D721Med (cell line): ENCODE data around the gene ZNRF2.
"Not testable (repeated sequence)": the region's sequence is repeated elsewhere in the genome, so short reads cannot be mapped to it uniquely, and the experiment has no call there.

Source experiments
- DNase-seq: peaks from one replicate; pipeline ENCODE4 v3.0.0; 2011; ENCODE audit warnings: low spot score; ENCODE audit not compliant: insufficient read length
- FAIRE-seq: peaks from 2 replicates; lab custom pipeline; 2011; peaks lifted over from hg19 to GRCh38; lab: Jason Lieb, UNC
- TF ChIP-seq, protein P1 (sequence below): IDR thresholded peaks from 2 replicates; pipeline ENCODE4 v1.5.1; 2012; ENCODE audit warnings: mild to moderate bottlenecking, control low read depth; ENCODE audit not compliant: insufficient read depth; ENCODE audit errors: missing control alignments

Gene ZNRF2

DNA sequence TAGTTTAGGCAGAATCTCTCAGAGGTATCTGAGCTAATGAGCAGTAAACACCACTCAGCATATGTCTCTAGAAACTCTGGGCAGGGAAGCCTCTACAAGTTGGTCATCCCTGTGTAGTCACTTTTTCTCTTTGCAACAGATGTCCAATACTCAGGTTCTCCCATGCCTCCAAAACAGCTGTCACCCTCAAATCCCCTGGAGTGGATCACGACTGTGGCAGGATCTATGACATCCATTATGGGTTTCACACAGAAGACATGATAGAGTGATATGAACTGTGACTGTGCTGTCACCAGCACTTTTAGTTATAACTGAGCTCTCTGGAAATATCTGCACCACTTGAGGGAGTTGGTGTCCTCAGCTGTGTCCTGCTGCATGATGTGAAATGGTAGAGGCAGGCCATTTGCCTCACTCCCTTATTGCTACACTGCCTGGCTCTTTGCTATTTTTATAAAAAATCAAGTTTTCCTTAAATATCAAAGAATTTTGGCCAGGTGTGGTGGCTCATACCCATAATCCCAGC lies 24.1 kb upstream of the ZNRF2 start:
- no peak for DNase-seq
- no peak for FAIRE-seq
- TF ChIP-seq, protein P1, sequence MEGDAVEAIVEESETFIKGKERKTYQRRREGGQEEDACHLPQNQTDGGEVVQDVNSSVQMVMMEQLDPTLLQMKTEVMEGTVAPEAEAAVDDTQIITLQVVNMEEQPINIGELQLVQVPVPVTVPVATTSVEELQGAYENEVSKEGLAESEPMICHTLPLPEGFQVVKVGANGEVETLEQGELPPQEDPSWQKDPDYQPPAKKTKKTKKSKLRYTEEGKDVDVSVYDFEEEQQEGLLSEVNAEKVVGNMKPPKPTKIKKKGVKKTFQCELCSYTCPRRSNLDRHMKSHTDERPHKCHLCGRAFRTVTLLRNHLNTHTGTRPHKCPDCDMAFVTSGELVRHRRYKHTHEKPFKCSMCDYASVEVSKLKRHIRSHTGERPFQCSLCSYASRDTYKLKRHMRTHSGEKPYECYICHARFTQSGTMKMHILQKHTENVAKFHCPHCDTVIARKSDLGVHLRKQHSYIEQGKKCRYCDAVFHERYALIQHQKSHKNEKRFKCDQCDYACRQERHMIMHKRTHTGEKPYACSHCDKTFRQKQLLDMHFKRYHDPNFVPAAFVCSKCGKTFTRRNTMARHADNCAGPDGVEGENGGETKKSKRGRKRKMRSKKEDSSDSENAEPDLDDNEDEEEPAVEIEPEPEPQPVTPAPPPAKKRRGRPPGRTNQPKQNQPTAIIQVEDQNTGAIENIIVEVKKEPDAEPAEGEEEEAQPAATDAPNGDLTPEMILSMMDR = no peak

DNA sequence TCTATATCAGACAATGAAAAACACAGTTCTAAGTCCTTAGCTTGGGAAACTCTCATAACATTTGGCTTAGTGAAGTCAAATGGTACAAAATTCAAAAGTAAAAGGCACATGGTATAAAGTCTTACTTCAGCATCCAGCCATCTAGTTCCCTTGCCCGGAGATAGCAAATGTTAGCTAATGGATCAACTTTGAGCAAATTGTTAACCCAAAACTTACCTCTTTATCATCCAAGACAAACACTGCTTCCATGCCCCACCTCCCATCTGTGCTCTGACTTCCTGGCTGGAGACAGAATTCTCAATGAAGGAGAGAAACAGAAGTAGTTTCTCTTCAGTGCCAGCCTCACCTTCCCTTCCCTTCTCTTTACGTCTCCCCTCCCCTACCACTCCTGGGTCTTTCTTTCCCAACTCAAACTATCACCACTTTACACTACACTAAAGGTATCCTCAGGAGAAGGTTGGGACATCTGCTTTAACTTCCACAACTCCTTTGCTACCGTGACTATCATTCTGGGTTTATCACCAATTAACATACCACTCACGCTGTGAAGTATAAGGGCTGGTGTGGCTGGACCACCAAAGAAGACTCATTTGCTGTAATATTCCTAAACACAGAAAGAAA lies 21.2 kb upstream of the ZNRF2 start:
- no peak for DNase-seq
- TF ChIP-seq, protein P1 = no peak
- FAIRE-seq = no peak

DNA sequence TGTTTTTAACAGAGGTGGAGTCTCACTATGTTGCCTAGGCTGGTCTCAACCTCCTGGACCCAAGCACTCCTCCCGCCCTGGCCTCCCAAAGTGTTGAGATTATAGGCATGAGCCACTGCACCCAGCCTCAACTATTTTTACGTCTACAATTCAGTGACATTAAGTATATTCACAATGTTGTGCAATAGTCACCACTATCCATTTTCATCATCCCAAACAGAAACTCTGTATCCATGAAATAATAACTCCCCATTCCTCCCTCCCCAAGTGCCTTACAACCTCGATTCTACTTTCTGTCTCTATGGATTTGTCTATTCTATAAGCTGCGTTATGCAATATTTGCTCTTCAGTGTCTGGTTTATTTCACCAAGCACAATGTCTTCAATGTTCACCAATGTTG lies 20.3 kb upstream of the ZNRF2 start:
- TF ChIP-seq, protein P1 = no peak
- DNase-seq = no peak
- FAIRE-seq = no peak

DNA sequence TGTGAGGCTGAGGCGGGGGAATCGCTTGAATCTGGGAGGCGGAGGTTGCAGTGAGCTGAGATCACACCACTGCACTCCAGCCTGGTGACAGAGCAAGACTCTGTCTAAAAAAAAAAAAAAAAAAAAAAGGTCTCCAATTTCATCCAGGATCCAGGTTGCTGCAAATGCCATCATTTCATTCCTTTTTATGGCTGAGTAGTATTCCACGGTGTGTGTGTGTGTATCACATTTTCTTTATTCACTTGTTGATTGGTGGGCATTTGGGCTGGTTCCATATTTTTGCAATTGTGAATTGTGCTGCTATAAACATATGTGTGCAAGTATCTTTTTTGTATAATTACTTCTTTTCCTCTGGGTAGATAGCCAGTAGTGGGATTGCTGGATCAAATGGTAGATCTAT lies 19.2 kb upstream of the ZNRF2 start:
- not testable (repeated sequence) for DNase-seq

DNA sequence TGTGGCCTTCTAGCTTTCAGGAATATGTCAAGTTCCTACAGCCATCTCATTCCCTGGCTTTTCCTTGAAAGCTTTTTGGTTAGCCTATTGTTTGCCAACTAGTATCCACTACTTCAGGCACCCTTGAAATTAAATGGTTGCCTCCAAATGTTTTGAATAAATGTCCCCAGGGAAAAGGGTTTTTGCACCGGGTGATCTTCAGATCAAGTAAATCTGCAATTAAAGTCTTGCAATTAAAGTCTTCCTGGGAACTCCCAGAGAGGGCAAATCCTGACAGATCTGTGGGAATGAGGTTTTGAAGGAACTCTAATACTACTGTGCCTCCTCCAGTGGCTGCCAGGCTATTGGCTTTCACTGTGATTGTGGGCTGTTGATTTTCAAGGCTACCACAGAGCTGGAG lies 17.7 kb upstream of the ZNRF2 start:
- FAIRE-seq (no peak), DNase-seq (no peak)
- TF ChIP-seq, protein P1 = no peak

More for the DNA sequence above, 19.2 kb upstream of the ZNRF2 start:
- FAIRE-seq = not testable (repeated sequence)

DNA sequence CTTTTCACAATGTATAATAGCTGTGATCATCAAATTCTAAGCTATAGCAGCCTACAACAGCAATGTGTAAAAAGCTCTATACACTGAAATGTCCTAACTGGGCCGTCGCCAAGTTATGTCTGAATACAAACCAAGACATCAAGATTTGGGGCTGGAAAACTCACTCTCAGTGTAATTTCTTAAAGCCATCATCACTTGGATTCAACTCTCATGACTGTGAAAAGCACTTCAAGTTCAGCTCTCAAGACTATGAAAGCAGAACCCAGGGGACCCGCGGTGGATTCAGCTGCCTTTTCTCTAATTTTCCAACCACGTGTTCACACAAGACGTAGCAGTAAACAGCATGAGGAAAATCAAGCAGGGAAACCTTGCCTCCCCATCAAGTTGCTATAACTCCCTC lies 15.8 kb upstream of the ZNRF2 start:
- TF ChIP-seq, protein P1 = no peak
- FAIRE-seq (no peak), DNase-seq (no peak)

DNA sequence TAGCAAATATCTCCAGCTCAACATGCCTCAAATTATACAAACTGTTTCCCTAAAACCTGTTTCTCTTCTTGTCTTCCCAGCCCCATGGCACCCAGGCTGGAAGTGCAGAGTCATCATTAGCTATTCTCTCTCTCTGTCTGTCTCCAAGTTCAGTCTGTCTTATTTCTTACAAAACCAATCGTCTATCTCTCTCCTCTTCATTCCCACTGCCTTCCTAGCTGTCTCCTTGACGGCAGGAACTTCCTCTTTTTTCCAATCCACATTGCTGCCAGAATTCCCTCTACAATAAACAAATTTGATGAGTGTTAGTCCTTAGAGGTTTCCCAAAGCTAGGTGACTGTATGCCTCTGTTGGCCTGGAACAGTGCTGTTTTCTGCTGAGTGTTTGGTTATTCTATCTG lies 14.9 kb upstream of the ZNRF2 start:
- FAIRE-seq = no peak
- TF ChIP-seq, protein P1 = no peak

DNA sequence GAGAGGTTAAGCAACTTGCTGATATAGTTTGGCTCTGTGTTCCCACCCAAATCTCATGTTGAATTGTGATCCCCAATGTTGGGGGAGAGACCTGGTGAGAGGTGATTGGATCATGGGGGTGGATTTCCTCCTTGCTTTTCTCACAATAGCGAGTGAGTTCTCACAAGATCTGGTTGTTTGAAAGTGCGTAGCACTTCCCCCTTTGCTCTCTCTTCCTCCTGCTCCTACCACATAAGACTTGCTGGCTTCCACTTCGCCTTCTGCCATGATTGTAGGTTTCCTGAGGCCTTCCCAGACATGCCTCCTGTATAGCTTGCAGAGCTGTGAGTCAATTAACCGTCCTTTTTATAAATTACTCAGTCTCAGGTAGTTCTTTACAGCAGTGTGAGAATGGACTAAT lies 13.5 kb upstream of the ZNRF2 start:
- TF ChIP-seq, protein P1 = no peak
- no peak for DNase-seq
- no peak for FAIRE-seq

More for the DNA sequence above, 14.9 kb upstream of the ZNRF2 start:
- no peak for DNase-seq
